GM19238 (cell line): Measurements from ENCODE around the gene PPM1J.

Source experiments
- DNase-seq: peaks from one replicate; pipeline ENCODE4 v3.0.0; 2011; ENCODE audit warnings: low spot score; ENCODE audit not compliant: insufficient read length

Gene PPM1J

DNA sequence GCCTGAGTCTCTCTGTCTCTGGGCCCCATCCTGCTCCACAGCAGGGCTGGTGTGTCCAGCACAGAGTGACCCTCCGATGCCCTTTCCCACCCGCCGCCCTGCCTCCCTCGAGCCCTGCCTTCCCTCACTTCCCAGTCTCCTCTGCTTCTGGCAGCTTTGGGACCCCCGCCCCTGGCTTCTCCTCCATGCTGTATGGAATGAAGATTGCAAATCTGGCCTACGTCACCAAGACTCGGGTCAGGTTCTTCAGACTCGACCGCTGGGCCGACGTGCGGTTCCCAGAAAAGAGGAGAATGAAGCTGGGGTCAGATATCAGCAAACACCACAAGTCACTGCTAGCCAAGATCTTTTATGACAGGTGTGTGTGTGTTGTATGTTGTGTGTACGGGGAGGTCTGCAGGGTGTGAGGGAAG lies 26.3 kb downstream of the PPM1J start:
- no peak for DNase-seq

DNA sequence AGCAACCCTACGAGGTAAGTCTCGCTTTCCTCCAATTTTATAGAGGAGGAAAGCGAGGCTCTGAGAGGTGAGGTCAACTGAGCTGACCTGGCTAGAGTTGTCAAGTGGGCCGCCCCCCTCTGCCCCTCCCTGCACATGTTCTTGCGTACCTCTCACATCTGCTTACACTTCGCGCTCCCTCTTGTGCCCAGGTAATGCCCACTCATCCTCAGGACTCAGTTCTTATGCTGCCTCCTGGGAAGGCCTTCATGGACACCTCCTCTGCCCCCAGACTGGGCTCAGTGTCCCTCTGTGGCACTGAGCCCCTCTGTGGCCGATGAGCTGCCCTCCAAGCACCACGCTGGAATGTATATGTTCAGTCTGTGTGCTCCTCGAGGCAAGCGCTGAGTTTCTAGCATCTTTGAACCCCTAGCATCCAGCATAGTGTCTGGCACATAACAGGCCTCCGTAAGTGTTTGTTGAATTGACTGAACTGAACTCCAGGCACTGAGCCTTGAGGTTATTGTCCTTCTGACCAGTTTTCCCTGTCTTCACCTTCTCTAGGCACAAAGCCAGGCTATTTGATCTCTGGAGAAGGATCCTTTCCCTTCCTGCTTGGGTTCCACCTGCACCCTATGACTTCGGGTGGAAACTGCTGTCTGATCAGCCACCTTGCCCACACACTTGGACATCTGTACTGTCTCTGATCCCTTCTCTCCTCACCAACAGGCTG lies 27.2 kb downstream of the PPM1J start:
- DNase-seq, result no peak

DNA sequence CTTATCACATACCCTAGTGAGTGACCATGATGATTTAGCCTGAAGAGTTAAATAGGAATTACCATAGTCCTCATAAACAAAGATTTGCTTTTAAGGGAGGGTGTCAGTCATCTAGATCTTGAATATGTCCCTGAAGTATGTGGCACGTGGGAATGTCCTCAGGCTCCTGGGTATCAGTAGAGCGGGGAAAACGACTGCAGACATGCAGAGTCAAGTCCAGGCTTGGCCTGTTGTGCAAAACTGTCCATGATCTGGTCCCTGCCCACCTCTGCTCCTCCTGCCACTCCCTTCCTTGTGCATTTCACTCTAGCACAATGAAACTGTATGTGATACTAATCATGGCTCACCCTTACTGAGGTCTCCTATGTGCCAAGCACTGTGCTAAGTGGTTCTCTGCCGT lies 27.8 kb downstream of the PPM1J start:
- DNase-seq, result no peak

DNA sequence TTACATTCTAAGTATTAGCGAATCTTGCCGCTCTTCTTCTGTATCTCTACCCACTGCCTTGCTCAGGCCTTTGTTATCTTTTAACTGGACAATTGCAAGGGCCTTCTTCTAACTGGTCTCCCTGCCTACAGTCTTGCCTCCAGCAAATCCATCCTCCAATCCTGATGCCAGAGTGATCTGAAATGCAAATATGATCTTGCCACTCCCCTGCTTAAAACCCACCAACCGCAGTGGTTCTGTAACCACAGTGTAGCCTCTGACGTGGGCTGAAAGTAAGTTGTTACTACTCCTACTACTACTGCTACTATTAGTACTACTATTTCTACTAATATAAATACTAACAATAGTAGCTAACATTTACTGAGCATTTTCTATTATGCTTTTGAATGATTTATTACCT lies 28.3 kb downstream of the PPM1J start:
- DNase-seq, result no peak

DNA sequence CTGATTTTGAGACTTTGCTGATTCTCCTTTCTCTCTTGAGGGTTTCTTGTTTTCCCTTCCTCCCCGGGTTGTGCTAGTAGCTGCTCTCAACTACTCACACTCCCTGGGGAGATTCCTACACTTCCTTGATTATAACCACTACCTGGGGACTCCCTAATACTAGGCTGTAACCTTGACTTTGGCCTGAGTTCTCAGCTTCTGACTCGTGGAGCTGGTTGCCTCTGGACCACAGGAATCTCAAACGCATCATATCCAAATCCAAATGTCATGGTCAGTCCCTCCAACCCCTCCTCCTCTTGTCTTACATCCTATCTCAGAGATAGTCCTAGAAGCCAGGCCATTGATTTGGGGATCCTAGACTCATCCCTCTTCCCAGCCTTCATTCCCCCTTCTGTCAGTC lies 28.7 kb downstream of the PPM1J start:
- no peak for DNase-seq

DNA sequence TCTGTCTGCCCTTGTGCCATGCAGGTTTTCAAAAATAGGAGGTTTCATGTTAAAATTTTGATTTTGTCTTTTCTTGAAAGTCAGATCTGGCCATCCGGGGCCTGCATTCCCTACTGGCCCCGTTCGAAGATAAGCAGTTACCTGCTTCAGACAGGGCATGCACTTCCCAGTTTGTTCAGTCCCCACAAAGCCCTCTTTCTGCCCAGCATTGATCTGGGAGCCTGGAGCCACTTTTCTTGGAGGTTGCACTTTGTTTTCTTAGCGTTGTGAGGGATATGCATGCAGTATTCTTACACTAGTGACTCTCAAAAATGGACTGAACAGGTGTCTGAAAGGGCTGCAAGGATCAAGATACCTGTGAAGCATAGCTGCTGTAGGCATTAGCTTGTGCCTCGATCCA lies 29.2 kb downstream of the PPM1J start:
- DNase-seq, result no peak

DNA sequence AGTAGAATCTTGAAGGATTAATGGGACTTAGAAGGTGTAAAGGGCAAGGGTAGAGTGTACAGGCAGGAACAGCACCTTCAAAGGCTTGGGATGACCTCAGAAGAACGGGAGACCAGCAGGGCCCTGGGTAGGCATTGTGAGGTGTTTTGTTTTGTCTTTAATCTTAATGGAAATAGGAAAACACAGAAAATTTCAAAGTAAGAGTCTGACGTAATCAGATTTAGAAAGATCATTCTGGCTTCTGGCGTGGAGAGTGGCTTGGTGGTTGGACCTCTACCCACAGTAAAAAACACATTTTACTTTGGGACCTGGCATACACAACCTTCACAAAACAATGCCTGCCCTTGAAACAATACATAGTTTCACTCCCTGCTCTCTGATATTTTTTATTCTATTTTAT lies 36.5 kb downstream of the PPM1J start:
- no peak for DNase-seq

DNA sequence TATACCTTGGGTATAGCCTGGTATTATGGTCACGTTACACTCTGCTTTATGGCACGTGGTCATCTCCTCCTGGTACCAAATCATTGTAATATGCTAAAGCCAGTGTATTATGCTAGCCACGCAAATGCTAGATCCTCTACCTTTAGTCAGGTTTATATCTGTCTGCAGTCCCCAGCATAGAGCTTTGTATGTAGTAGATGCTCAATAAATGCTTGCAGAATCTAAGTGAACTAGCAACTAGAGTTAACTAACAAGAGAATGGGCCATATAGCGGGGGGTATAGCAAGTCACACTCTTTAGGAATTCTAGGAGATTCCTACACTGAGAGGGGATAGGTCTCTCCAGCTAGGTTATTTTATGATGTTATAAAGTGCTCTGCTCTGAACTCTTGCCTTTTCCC lies 37.6 kb downstream of the PPM1J start:
- no peak for DNase-seq

DNA sequence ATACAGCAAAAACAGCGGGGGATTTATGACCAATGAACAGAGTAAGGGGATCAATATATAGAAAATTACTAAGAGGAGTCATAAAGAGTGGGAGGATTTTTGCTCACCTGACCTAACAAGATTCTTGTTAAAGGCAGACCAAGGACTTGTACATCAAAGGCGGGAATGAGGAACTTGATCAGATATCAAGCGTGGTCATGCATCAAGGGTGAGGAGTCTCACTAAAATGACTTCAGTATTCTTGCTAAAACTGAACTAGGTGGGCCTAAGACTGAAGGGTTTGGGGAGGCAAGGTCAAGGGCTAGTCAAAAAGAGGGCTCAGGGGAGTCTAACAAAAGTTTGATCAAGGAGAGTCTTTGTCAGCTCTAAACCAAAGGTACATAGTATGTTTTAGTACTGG lies 38.6 kb downstream of the PPM1J start:
- no peak for DNase-seq

DNA sequence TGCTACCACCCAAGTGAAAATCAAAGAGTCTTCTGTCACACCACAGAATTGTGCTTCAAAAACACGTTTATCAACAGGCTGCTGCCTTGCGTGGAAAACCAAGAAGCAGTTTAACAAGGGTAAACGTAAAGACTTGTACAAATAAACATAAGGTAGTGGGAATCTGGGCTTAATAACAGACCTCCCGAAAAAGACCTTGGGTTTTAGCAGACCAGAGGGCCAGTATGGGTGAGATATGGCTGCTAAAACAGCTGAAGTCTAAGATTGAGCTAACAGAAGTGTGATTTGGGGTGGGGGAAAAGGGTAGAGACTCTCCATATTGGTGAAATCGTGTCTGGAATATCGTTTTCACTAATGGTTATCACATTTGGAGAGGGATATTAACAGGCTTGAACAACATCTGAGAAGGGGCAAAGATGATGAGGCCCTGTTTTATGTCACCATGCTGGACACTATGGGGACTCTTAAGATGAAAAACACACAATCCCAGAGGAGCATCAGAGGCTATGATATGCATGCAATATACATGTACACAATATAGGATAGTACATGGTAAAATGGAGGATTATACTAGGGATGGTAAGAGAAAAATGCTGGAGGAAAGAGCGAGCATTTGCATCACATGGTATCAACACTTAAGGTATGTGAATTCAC lies 39.3 kb downstream of the PPM1J start:
- no peak for DNase-seq

DNA sequence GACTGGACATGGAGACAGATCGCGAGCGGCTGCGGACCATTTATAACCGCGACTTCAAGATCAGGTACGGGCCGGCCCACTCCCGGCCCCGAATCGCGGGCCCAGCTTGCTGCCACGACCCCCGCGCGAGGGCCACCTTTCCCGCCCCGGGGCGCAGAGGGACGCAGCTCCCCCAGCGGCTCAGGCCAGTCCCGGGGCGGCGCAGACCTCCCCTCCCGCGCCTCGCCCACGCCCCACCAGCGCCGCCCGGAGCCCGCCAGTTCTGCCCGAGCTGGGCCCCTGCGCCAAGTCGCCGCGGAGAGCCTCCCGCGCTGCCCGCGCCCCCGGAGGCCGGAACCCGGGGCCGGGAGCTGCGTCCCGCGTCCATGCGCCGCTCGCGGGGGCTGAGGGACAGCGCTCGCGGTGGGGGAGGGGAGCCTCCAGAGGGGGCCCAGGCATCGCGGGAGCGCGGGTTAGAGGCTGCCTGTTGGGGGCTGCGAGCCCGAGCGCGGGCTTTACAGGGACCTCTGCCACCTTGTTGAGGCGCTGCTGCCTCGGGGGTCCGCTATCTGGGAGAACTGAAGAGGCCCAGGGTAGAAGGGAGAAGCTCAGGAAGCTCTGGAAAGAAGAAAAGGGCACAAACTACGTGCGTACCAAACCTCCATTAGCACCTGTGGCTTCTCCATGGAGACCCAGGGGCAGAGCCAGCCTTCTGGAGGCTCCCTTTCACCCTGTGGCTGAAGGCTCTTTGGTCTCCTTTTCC lies 40.0 kb downstream of the PPM1J start:
- peak; percentile 59 for DNase-seq

DNA sequence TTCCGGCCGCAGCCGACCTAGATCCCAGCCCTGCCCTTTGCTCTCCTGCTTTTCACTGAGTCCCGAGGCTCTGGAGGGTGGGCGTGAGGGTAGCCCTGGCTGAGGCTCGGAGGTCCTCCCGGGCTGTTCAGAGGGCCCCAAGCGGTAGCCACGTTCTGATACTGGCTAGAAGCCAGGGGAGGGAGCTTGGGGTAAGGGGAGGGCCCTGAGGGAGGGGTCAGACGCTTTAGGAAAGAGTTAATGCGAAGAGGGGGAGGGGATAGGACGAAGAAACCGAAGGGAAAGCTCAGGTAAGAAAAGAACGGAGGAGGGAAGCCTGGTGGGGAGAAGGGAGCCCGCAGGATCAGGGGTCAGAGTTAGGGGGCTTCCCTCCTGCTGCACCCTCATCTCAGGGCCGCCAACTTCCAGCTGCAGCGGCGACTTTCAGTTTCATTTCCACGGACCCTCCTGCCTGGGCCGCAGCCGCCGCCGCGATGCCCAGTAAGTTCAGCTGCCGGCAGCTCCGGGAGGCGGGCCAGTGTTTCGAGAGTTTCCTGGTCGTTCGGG lies 40.6 kb downstream of the PPM1J start, which contains the start of gene MOV10:
Gene MOV10, plus strand, starts transcription at position 220 of the 546 bp plus-strand sequence. Its CDS starts 254 bp downstream, at position 474.
- DNase-seq, result peak; percentile 62

DNA sequence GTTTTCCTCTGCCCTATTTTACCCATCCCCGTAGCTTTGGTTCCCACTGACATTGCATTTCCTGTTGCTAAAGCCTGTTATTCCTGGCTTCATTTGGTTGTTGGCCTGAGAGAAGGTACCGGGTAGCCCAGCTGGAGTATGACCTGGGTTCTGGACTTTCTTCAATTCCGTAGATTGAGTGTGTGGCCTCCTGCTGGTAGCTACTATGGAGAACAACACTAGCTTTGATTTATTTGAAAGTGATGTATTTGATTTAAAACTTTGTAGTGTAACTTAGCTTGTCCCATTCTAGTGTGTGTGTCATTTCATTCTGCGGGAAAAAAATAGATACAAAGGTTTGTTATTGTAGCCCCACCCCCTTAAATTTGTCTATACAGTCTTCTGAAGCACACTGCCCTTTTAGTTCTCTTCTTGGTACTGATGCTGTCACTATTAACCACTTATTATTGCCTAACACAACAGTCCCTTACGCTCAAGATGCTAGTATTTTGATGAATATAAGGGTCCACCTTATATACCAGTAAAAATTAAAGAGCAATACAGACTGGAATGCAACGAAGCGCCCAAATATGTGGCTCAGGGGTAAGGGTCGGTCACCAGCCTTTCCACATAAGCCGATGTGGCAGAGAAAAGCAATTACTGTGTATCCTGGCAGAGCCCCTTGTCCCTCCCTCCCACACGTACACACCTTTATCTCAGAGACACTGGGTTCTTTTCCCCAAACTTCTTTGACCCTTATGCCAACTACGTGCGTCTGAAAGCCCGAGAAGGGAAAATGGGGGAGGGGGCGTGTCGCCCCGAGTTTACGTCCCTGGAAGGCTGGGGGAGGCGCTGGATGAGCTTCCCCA lies 41.3 kb downstream of the PPM1J start:
- no peak for DNase-seq

DNA sequence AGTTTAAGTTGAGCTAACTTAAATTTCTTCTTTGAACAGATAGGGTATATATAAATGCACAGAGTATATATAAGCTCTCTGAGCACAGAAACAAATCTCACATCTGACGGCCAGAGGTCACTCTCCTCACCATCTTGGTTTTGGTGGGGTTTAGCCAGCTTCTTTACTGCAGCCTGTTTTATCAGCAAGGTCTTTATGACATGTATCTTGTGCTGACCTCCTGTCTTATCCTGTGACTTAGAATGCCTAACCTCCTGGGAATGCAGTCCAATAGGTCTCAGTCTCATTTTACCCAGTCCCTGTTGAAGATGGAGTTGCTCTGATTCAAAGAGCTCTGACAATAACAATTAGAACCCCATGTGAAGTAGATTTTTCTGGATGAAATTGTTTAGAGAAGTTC lies 42.3 kb downstream of the PPM1J start:
- DNase-seq, result no peak

DNA sequence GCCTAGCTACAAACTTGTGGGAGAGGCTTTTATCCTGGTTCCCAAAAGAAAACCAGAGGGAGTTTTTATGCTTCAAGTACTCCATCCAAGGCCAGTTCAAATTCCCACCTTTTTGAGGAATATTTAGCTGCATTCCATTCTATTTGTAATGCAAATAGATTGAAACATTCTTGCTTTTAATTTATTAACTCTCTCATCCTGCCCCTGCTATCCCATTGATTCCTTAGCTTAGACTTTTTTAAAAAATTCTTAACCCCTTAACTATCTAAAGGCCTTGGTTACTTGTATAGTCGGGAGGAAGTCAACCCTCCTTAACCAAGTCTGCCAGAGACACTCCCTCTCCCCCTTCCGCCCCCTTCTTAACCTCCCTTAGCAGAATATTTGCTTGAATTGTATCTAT lies 43.1 kb downstream of the PPM1J start:
- DNase-seq, result no peak

DNA sequence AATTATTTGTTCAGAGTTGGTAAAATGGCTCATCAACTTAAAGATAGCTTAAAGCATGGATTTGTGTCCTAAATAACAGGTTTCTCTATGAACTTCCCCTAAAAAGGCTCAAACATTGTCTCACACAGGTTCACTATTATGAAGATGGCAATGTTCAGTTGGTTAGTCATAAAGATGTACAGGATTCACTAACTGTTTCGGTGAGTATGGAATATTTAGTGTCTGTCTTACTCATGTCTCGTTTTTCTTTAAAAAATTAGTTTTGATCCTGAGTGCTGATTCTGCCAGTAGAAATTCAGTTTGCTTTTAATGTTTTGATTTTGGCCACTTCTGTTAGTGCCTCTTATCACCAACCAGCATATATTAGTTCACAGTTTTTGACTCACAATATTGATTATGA lies 48.2 kb downstream of the PPM1J start:
- no peak for DNase-seq

DNA sequence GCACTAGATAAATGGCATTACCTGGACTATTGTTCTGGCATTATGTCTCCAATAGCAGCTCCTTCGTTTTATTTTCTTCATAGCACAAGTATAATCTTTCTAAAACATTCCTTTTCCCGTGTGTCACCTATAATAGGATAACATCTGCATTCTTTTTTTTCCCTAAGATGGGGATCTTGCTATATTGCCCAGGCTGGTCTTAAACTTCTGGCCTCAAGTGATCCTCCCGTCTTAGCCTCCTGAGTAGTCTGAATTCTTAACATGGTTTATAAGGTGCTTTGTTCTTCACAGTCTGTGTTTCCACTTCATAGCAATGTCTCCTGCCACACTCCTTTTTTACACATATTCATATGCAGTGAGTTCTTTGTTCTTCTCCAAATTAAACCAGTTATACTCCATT lies 49.3 kb downstream of the PPM1J start:
- no peak for DNase-seq
